GM19025 (cell line): Measurements from ENCODE around the gene LOXL1.
"Not testable (repeated sequence)": the region's sequence is repeated elsewhere in the genome, so short reads cannot be mapped to it uniquely, and the experiment has no call there.

Source experiments
- ATAC-seq: cut with Tn5 transposase; IDR thresholded peaks from one replicate; pipeline ENCODE4 v1.9.1; 2021; ENCODE audit warnings: mild to moderate bottlenecking, low read depth, moderate library complexity; ENCODE audit not compliant: unreplicated experiment

Gene LOXL1

GRCh38 chr15:73936181-73936580, 9.9 kb downstream of the LOXL1 start:
- ATAC-seq = no peak

GRCh38 chr15:73936588-73937290, 10.5 kb downstream of the LOXL1 start:
- no peak for ATAC-seq

DNA sequence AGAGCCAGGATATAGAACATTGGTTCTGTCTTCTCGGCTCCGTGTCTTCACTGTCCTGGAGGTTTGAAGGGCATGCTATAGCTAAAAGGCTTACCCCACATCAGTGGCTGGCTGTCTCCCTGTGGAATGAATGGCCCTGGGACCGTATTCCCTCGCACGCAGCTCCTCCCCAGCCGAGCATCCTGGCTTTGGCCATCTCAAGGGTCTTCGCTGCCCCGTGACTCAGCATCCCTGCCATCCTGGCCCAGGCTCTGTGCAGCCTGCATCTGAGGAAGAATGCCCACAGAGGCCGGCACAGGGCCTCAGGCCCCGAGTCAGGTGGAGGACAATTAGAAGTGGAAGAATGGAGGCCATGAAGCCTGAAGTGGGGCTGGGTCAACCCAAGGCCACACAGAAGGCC, 11.0 kb downstream of the LOXL1 start:
- no peak for ATAC-seq

GRCh38 chr15:73937726-73938125, 11.5 kb downstream of the LOXL1 start:
- no peak for ATAC-seq

DNA sequence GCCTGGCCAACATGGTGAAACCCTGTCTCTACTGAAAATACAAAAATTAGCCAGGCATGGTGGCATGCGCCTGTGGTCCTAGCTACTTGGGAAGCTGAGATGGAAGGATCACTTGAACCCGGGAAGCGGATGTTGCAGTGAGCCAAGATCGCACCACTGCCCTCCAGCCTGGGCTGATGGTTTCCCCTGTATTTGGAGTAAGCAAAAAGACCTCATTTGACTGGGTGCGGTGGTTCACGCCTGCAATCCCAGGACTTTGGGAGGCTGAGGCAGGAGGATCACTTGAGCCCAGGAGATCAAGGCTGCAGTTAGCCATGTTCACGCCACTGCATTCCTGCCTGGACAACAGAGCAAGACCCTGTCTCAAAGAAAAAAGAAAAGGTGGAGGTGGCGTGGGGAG, 12.3 kb downstream of the LOXL1 start:
- not testable (repeated sequence) for ATAC-seq

- no peak for ATAC-seq
Measured at GRCh38 chr15:73939138-73939537, 12.9 kb downstream of the LOXL1 start.

GRCh38 chr15:73940061-73940981, 14.1 kb downstream of the LOXL1 start:
- ATAC-seq = no peak

- ATAC-seq = no peak
Measured at GRCh38 chr15:73941044-73941443, 14.8 kb downstream of the LOXL1 start.

GRCh38 chr15:73941449-73941848, 15.2 kb downstream of the LOXL1 start:
- ATAC-seq = no peak

GRCh38 chr15:73941871-73942635, 15.8 kb downstream of the LOXL1 start:
- no peak for ATAC-seq

- ATAC-seq = no peak
Measured at GRCh38 chr15:73942751-73943270, 16.5 kb downstream of the LOXL1 start.

- ATAC-seq = no peak
Measured at GRCh38 chr15:73944161-73945129, 18.2 kb downstream of the LOXL1 start.

- no peak for ATAC-seq
Measured at GRCh38 chr15:73945130-73945508, 18.9 kb downstream of the LOXL1 start.

DNA sequence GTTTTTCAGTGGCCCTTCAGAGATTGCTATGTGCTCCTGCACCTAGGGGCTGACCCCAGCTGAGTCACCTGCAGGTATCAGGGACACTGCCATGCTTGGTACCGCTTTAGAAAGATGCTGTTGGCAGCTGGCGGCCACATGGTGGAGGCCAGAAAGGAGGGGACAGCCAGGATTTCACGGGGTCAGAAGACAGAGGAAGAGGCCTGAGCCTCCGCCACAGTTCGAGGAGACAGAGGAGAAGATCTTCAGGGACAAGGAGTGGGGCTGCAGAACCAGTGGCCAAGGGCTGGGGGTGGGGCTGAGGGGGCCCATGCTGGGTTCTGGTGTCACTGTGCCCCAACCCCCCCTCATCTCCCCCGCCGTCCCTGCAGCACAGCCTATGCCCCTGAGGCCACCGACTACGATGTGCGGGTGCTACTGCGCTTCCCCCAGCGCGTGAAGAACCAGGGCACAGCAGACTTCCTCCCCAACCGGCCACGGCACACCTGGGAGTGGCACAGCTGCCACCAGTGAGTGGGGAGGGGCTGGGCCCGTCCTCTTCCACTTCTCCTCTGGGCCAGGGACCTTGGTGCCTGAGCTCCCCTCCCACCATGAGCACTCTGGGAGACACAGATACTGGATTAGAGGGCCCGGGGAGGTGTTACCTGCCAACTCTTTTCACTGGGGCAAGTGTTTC, 19.9 kb downstream of the LOXL1 start:
- no peak for ATAC-seq

- no peak for ATAC-seq
Measured at GRCh38 chr15:73946795-73947370, 20.6 kb downstream of the LOXL1 start.

DNA sequence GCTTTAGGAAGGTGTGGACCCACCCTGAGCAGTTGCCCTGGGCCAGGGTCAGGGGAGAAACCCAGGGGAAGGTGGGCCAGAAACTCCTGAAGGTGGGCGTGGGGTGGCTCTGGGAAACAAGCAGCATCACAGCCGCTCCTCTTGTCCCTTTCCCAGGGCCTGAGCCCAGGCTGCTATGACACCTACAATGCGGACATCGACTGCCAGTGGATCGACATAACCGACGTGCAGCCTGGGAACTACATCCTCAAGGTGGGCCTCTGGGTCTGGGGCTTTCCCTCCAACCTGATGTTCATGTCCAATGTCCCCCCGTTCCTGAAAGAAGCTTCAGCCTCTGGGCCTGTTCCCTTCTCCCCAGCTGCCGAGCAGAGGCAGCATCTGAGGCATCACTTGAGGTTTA, 21.4 kb downstream of the LOXL1 start:
- ATAC-seq = no peak

- no peak for ATAC-seq
Measured at GRCh38 chr15:73948396-73948795, 22.1 kb downstream of the LOXL1 start.

- ATAC-seq = no peak
Measured at GRCh38 chr15:73948982-73949381, 22.7 kb downstream of the LOXL1 start.

DNA sequence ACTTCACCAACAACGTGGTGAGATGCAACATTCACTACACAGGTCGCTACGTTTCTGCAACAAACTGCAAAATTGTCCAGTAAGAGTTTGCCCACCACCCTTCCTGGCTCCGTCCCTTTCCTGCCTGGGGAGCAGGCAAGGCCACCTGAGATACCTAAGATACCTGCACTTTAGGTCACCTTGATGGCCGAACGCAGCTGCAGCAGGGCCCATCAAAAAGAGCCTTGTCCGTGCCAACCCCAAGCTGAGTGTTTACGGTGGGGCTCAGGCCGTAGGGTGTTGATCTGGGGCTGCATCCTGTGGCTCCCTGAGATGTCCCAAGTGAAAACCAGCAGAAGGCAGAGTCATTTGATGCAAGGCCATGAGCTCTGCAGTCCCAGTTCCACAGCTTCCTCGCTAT, 23.2 kb downstream of the LOXL1 start:
- ATAC-seq = no peak
